Ishikawa (cell line): ENCODE data around the gene HEATR9.

ENCODE experiments used
- CREB1 ChIP-seq: IDR thresholded peaks from 2 replicates; pipeline ENCODE4 v1.6.1; 2012; ENCODE audit warnings: low read depth
- YY1 ChIP-seq: IDR thresholded peaks from 2 replicates; pipeline ENCODE4 v1.6.1; 2012; ENCODE audit warnings: low read depth
- ZBTB7A ChIP-seq: IDR thresholded peaks from 2 replicates; pipeline ENCODE4 v1.6.1; 2012; ENCODE audit warnings: low read depth

DNA sequence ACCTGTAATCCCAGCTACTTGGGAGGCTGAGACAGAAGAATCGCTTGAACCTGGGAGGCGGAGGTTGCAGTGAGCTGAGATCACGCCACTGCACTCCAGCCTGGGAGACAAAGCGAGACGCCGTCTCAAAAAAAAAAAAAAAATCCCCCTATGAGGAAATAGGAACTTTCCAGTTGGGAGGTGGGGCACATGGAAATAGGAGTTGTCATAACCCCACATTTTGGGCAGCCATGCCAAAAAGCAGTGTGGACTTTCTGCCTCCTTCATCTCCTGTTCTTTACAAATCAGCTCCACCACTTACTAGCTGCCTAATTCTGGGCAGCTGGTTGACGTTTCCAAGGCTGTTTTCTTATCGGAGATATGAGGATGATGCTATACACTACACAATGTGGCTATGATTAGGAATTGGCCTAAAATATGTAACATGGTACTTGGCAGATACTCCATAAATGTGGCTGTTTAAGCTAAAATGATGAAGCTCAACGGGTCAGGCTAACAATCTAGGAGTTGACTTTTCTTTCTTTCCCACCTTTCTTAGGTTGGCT, 33.0 kb upstream of the HEATR9 start:
- TF ChIP-seq YY1 (no peak), CREB1 (no peak), ZBTB7A (no peak)
